Loucy (cell line): ENCODE data around the gene PRICKLE2.

Experiments used
- H2AFZ ChIP-seq: fragments of 200-600 bp; sonication (generic); 2 replicates; pipeline ENCODE4 v1.6.0; 2016; ENCODE audit warnings: antibody characterized with exemption, mild to moderate bottlenecking, low read length, moderate library complexity
- H3F3A ChIP-seq: fragments of 200-600 bp; 2 replicates; pipeline ENCODE4 v1.6.0; 2016; ENCODE audit warnings: antibody characterized with exemption, low read depth, mild to moderate bottlenecking
- H3K27me3 ChIP-seq: fragments of 200-600 bp; sonication (generic); 2 replicates; pipeline ENCODE4 v1.6.1; 2014; ENCODE audit warnings: low read length, mild to moderate bottlenecking; ENCODE audit not compliant: insufficient read depth, poor library complexity, severe bottlenecking
- H3K36me3 ChIP-seq: fragments of 200-600 bp; sonication (generic); 2 replicates; pipeline ENCODE4 v1.6.1; 2016; ENCODE audit warnings: low read length; ENCODE audit not compliant: insufficient read depth
- H3K4me1 ChIP-seq: fragments of 200-600 bp; sonication (generic); 2 replicates; pipeline ENCODE4 v1.5.1; 2014; ENCODE audit warnings: low read length, mild to moderate bottlenecking; ENCODE audit not compliant: insufficient read depth, poor library complexity, severe bottlenecking
- H3K4me2 ChIP-seq: fragments of 200-600 bp; sonication (generic); 2 replicates; pipeline ENCODE4 v1.6.0; 2014; ENCODE audit warnings: antibody characterized with exemption, low read length, low read depth, mild to moderate bottlenecking; ENCODE audit not compliant: poor library complexity, severe bottlenecking
- H3K4me3 ChIP-seq: fragments of 200-600 bp; sonication (generic); 2 replicates; pipeline ENCODE4 v1.5.1; 2014; ENCODE audit warnings: low read length, mild to moderate bottlenecking, mixed read lengths; ENCODE audit not compliant: poor library complexity, severe bottlenecking
- H3K79me2 ChIP-seq: fragments of 200-600 bp; sonication (generic); 2 replicates; pipeline ENCODE4 v1.6.1; 2014; ENCODE audit warnings: low read length; ENCODE audit not compliant: insufficient read depth
- H3K9ac ChIP-seq: fragments of 200-600 bp; sonication (generic); 2 replicates; pipeline ENCODE4 v1.6.0; 2014; ENCODE audit warnings: mild to moderate bottlenecking, low read depth, low read length, moderate library complexity; ENCODE audit not compliant: poor library complexity, severe bottlenecking
- H3K9me2 ChIP-seq: fragments of 200-600 bp; sonication (generic); replicated peaks from 2 replicates; pipeline ENCODE4 v1.6.1; 2016; ENCODE audit warnings: low read depth, low read length, mixed read lengths
- H3K9me3 ChIP-seq: fragments of 200-600 bp; sonication (generic); 2 replicates; pipeline ENCODE4 v1.6.1; 2014; ENCODE audit warnings: mild to moderate bottlenecking, antibody characterized with exemption, low read length, low read depth; ENCODE audit not compliant: insufficient read depth
- H4K20me1 ChIP-seq: fragments of 200-600 bp; sonication (generic); 2 replicates; pipeline ENCODE4 v1.6.0; 2014; ENCODE audit warnings: antibody characterized with exemption, low read length, mild to moderate bottlenecking; ENCODE audit not compliant: insufficient read depth, poor library complexity, severe bottlenecking
- EZH2phosphoT487 ChIP-seq: fragments of 200-600 bp; IDR thresholded peaks from 2 replicates; pipeline ENCODE4 v1.6.1; 2018; ENCODE audit warnings: antibody characterized with exemption, mild to moderate bottlenecking, moderate library complexity, borderline replicate concordance
- TF ChIP-seq, protein P1 (sequence below): fragments of 200-600 bp; sonication (generic); conservative IDR thresholded peaks from 2 replicates; pipeline ENCODE4 v1.5.1; 2014; ENCODE audit warnings: mild to moderate bottlenecking, antibody characterized with exemption, low read length

Gene PRICKLE2

DNA sequence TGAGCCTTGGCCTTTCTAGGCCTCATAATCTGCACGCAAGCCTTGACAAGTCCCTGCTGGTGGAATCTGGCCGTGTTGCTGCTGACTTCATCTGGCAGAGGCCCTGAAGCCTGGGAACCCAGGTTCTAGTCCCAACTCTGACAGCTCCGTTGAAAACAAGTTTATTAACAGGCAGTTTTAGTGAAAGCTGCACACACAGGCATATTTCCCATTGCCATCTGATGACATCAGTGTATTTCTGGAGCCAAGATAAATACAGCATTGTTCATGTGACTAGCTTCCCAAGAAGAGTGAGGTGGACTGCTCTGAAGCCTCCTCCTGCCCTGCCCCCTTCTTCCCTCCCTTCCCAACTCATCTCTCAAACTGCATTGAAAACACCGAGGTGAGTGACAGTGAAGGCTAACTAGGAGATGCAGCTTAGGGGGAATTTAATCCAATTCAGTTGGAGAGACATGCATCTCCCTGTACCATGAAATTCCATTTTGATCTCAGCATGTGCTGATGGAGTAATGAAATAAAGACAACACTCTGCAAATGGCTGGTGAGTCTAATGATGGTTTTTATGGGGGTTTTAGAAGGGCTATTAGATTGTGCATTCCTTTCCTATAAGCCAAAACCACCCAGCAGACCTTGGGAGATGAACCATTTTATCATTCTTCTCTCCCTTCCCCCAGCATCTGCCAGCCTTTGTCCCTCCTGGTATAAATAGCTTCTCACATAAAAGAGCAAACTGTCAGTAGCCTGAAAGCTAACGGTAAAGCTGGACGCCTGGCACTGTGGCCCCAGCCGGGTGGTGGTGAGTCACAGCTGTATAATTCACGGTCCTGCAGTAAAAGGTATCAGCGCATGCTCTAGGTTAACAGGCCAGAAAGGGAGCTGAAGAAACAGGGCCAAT lies 38.0 kb downstream of the PRICKLE2 start:
- Histone ChIP-seq H3K9ac (no peak overlapping the region), H2AFZ (no peak overlapping the region), H3K27me3 (no peaks in the 10 kb centered on the region), H3K9me3 (no peaks in the 10 kb centered on the region; the same call in 1 of the 2 replicates), H3K4me2 (no peak overlapping the region), H3K4me3 (no peak overlapping the region), H3K9me2 (no peaks in the 10 kb centered on the region), H3F3A (no peaks in the 10 kb centered on the region), H3K79me2 (no peaks in the 10 kb centered on the region), H4K20me1 (no peaks in the 10 kb centered on the region), H3K4me1 (no peaks in the 10 kb centered on the region), H3K36me3 (no peaks in the 10 kb centered on the region)
- TF ChIP-seq, protein P1, sequence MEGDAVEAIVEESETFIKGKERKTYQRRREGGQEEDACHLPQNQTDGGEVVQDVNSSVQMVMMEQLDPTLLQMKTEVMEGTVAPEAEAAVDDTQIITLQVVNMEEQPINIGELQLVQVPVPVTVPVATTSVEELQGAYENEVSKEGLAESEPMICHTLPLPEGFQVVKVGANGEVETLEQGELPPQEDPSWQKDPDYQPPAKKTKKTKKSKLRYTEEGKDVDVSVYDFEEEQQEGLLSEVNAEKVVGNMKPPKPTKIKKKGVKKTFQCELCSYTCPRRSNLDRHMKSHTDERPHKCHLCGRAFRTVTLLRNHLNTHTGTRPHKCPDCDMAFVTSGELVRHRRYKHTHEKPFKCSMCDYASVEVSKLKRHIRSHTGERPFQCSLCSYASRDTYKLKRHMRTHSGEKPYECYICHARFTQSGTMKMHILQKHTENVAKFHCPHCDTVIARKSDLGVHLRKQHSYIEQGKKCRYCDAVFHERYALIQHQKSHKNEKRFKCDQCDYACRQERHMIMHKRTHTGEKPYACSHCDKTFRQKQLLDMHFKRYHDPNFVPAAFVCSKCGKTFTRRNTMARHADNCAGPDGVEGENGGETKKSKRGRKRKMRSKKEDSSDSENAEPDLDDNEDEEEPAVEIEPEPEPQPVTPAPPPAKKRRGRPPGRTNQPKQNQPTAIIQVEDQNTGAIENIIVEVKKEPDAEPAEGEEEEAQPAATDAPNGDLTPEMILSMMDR: no peak
- no peak for TF ChIP-seq EZH2phosphoT487

DNA sequence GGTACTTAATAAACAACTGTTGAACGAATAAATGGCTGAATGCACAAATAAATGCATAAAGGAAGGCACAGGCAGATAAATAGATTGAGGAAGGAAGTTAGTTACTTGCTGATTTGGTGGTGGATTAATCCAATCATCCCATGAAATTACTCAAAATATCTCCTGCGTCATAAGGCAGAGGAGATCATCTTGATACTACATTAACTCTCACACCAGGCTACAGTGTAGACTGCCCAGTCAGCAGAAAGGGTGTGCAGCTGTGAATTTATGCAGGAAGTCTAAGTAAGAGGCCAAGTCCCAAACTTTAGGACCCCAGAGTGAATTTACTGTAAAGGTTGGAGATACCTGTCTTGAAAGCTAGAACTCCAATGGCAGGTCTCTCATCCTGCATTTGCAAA lies 38.6 kb downstream of the PRICKLE2 start:
- no peak overlapping the region for H3K4me3 ChIP-seq
- no peaks in the 10 kb centered on the region; the same call in 1 of the 2 replicates for H3K9me3 ChIP-seq
- H3K4me1 ChIP-seq: no peaks in the 10 kb centered on the region
- H3K27me3 ChIP-seq: no peaks in the 10 kb centered on the region
- no peaks in the 10 kb centered on the region for H3K9me2 ChIP-seq
- H3F3A ChIP-seq: no peaks in the 10 kb centered on the region
- H3K79me2 ChIP-seq: no peaks in the 10 kb centered on the region
- no peak for TF ChIP-seq EZH2phosphoT487
- TF ChIP-seq, protein P1: no peak
- no peak overlapping the region for H3K9ac ChIP-seq
- H3K4me2 ChIP-seq: no peak overlapping the region
- no peaks in the 10 kb centered on the region for H4K20me1 ChIP-seq
- no peaks in the 10 kb centered on the region for H3K36me3 ChIP-seq
- H2AFZ ChIP-seq: no peak overlapping the region

DNA sequence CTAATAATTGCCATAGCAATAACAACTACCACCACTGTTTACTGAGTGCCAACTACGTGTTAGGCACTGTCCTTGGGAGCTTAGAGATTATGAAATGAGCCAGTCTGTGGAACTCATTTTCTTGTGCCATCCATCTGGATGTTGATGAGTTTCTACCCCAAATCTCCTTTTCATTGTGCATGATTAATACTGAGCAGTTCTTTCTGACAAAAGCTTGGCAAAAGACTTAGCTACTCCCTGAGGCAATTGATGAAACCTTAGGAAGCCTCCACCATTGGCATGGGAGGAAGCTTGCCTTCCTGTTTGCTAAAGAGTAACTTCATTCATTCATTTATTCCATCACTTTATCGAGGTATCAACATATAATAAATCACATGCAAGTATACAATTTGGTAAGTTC lies 39.8 kb downstream of the PRICKLE2 start:
- no peaks in the 10 kb centered on the region for H3K79me2 ChIP-seq
- no peaks in the 10 kb centered on the region for H3K4me1 ChIP-seq
- no peak overlapping the region for H3K4me2 ChIP-seq
- no peaks in the 10 kb centered on the region for H3K27me3 ChIP-seq
- no peaks in the 10 kb centered on the region for H3K9me2 ChIP-seq
- TF ChIP-seq EZH2phosphoT487: no peak
- TF ChIP-seq, protein P1: no peak
- no peak overlapping the region for H2AFZ ChIP-seq
- no peaks in the 10 kb centered on the region for H4K20me1 ChIP-seq
- H3K9me3 ChIP-seq: no peaks in the 10 kb centered on the region
- no peak overlapping the region for H3K4me3 ChIP-seq
- no peaks in the 10 kb centered on the region for H3K36me3 ChIP-seq
- H3K9ac ChIP-seq: no peak overlapping the region
- H3F3A ChIP-seq: no peaks in the 10 kb centered on the region
